ENCODE data around the gene NWD2.

The NWD2 gene

DNA sequence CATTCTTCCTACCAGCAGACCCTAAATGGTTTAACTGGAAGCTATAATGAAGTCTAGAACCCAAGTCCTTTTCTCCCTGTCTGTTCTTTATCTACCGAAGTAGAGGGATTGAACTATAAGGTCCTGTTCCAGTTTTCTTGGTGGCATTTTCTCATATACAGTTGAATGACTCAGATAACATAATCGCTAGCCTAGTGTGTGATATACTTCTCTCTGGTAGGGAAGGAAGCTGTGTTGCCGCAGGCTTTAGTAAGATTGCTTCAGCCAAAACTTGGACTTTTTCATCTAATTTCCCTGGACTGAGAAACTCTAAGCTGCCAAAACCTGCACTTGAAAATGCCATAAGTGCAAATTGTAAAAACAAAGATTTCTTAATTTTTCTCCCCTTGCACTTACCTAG, 123.4 kb downstream of the NWD2 start:
- no peak overlapping the region for H3K4me3 ChIP-seq (ENCODE audit: low read depth, low read length)
- TF ChIP-seq, protein P1, sequence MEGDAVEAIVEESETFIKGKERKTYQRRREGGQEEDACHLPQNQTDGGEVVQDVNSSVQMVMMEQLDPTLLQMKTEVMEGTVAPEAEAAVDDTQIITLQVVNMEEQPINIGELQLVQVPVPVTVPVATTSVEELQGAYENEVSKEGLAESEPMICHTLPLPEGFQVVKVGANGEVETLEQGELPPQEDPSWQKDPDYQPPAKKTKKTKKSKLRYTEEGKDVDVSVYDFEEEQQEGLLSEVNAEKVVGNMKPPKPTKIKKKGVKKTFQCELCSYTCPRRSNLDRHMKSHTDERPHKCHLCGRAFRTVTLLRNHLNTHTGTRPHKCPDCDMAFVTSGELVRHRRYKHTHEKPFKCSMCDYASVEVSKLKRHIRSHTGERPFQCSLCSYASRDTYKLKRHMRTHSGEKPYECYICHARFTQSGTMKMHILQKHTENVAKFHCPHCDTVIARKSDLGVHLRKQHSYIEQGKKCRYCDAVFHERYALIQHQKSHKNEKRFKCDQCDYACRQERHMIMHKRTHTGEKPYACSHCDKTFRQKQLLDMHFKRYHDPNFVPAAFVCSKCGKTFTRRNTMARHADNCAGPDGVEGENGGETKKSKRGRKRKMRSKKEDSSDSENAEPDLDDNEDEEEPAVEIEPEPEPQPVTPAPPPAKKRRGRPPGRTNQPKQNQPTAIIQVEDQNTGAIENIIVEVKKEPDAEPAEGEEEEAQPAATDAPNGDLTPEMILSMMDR (IDR thresholded peaks at IDR 0.05; ENCODE audit: control insufficient read depth, extremely low read depth, insufficient read depth): no peak
- DNase-seq (ENCODE audit: low read depth): no peak

DNA sequence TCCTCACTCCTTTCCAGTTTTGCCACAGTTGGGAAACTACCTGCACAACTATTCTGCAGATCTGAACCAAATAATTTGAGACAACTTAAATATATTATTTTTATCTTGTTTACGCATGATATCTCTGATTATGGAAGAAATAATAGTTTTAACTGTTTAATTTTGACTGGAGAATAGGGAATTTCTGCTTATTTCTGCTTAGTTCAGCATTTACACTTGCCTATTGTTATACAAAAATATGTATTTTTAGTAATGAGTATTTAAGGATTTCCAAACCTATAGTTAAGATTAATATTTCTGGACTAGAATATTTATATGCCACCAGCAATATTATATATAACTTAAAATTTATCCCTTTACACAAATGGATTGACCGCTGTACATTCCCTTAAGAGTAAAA, 125.5 kb downstream of the NWD2 start:
- DNase-seq (ENCODE audit: low read depth): no peak
- H3K4me3 ChIP-seq (ENCODE audit: low read depth, low read length): no peak overlapping the region
- TF ChIP-seq, protein P1 (IDR thresholded peaks at IDR 0.05; ENCODE audit: control insufficient read depth, extremely low read depth, insufficient read depth): no peak

DNA sequence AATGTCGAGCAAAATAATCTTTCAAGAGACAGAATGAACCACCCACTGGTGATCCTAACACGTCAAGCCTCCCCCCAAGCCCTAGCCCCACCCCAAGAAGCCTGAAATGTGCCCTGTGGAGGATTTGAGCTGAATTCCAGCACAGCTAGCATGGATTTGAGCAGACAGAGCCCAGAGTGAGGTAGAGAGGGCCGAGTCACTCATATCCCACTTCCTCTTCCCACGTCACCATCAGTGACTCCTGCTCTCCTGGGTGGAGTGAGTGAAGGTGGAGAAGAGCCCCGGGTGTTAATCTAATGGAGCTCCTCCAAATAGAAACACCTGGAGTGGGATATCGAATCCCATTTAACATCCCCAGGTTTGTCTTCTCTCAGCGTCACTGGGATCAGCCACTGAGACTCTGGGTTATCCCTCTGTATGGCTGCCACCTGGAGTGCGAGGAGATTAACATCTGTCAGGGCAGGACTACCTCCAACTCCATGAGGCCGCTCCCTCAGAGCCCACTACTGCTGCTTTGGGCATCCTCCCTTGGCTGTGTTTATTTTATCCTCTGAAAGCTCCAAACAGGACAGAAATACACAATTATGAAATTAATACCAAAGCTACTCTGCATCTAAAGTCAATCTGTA, 136.6 kb downstream of the NWD2 start:
- TF ChIP-seq, protein P1 (IDR thresholded peaks at IDR 0.05; ENCODE audit: control insufficient read depth, extremely low read depth, insufficient read depth): 0 out of 2 replicates have a peak, but pooled peaks have one; percentile 4
- DNase-seq (ENCODE audit: low read depth): no peak
- no peak overlapping the region for H3K4me3 ChIP-seq (ENCODE audit: low read depth, low read length)

DNA sequence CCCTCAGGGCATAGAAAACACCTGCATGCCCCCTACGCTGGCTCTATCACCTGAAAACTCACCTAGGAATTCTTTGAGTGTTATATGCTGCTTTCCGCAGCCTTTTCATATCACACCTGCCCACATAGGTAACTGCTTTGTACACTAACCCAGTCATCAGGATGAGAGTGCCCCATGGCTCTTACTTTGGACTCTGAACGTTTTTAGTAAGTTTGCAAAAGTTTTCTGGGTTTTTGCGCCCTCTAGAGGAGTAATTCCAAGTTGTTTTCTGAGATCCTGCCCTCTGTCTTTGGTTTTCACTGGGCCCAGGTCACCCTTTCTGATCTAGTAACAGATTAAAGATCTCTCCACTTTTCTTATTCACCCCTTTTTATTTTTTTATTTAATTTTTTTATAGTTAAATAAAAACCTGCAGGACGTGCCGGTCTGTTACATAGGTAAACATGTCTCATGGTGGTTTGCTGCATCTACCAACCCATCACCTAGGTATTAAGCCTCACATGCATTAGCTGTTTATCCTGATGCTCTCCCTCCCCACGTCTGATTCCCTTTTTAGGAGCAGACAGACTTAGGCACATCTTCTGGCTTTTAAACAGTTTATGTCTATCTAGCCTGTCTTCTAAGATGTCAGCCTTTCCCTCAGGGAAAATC, 139.2 kb downstream of the NWD2 start:
- peak; percentile 14 for DNase-seq (ENCODE audit: low read depth)
- TF ChIP-seq, protein P1 (IDR thresholded peaks at IDR 0.05; ENCODE audit: control insufficient read depth, extremely low read depth, insufficient read depth): peak; percentile 47
- H3K4me3 ChIP-seq (ENCODE audit: low read depth, low read length): no peak overlapping the region

DNA sequence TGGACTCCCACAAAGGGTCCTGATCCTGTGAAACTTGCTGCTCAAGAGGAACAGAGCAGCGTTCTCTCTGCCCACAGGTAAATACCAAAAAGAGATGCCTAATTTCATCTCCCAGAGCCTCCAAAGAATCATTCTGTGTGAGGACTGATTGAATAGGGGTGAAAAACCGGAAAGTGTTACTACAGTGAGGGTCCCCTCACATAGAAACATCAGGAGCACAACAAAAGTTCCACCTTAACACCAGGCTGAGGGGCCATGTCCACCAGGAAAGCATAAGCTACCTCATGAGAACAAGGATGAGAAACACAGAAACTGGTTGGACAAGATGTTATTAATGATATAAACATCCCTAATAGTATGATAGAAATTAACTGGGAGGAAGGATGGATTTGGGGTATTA, 140.9 kb downstream of the NWD2 start:
- no peak overlapping the region for H3K4me3 ChIP-seq (ENCODE audit: low read depth, low read length)
- TF ChIP-seq, protein P1 (IDR thresholded peaks at IDR 0.05; ENCODE audit: control insufficient read depth, extremely low read depth, insufficient read depth): no peak
- DNase-seq (ENCODE audit: low read depth): no peak

DNA sequence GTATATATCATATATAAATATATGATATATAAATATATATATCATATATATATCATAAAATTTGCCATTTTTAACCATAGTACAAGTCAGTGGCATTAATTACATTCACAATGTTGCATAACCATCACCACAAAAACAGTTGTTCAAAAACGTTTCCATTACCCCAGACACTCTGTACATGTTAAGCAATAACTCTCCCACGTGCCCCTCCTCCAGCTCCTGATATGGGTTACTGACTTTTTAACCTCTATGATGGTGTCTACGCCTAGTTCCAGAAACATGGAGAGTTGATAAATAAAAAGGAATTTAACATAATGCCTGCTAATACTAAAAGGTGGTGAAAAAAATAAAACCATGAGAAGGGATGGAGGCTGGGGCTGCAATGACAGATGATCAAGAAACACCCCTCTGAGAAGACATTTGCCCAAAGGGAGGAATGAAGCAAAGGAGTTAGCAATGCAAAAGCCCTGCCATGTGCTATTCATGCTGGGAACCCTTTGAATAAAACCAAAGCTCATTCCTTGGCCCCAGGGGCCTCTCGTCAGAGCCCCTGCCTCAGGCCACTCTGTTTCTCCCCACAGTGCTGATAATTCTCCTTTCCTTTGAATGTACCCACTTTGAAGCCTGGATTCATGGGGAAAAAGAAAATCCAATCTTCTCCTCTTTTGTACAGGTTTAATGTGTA, 144.3 kb downstream of the NWD2 start:
- TF ChIP-seq, protein P1 (IDR thresholded peaks at IDR 0.05; ENCODE audit: control insufficient read depth, extremely low read depth, insufficient read depth): no peak
- DNase-seq (ENCODE audit: low read depth): no peak
- no peak overlapping the region for H3K4me3 ChIP-seq (ENCODE audit: low read depth, low read length)
